Measurements from ENCODE around the gene ULK2. TPM values are rescaled to one million over a fixed set of nuclear protein-coding genes. Genes with fewer than 3 reads are reported as not detected.

The ULK2 gene
- total and polyA plus RNA-seq, 2 of the 13 experiments (the other 11 are each of a cell fraction or from before 2014, with no cell fraction given): 0.01 TPM; not detected in 1

- ATAC-seq (no peak), DNase-seq (ENCODE audit: low spot score) (no peak), FAIRE-seq (no peak)
- TF ChIP-seq THAP8 (CRISPR knock-in tag; IDR thresholded peaks at IDR 0.05; ENCODE audit: borderline replicate concordance) (no peak), ZFYVE20 (CRISPR knock-in tag; IDR thresholded peaks at IDR 0.05; ENCODE audit: borderline replicate concordance, low read depth) (no peak), CEBPB (IDR thresholded peaks at IDR 0.05; ENCODE audit: borderline replicate concordance, low read depth, low read length) (no peak), EEA1 (CRISPR knock-in tag; IDR thresholded peaks at IDR 0.05; ENCODE audit: borderline replicate concordance) (no peak), ZBTB37 (CRISPR knock-in tag; IDR thresholded peaks at IDR 0.05) (no peak), NR2F2 (IDR thresholded peaks at IDR 0.05; ENCODE audit: borderline replicate concordance, low read depth) (no peak), ZNF329 (CRISPR knock-in tag; IDR thresholded peaks at IDR 0.05; ENCODE audit: low read depth) (no peak), ADNP (CRISPR knock-in tag; IDR thresholded peaks at IDR 0.05) (no peak)
- Histone ChIP-seq H3K79me2 (ENCODE audit: insufficient read depth, low read length) (no peaks in the 10 kb centered on the region), H4K20me1 (ENCODE audit: insufficient read depth, low read length) (no peaks in the 10 kb centered on the region), H3K36me3 (replicated peaks in 1 of 2; ENCODE audit: control insufficient read depth in 1 of 2, insufficient read depth in 2 of 2, low read length in 2 of 2) (no peaks in the 10 kb centered on the region), H3K9me3 (ENCODE audit: low read length) (no peaks in the 10 kb centered on the region), H3K27me3 (ENCODE audit: control insufficient read depth in 1 of 2, insufficient read depth in 2 of 2, low read length in 2 of 2) (no peaks in the 10 kb centered on the region), H2AFZ (ENCODE audit: low read length) (no peak overlapping the region), H3K27ac (ENCODE audit: extremely low read length, insufficient read depth, low read length) (no peak overlapping the region), H3K4me1 (ENCODE audit: insufficient read depth, low read length) (peaks cover 54% of the 10 kb centered on the region), H3K9ac (ENCODE audit: insufficient read depth, low read depth, low read length) (no peak overlapping the region), H3K4me3 (replicated peaks in 1 of 3; ENCODE audit: insufficient read depth in 1 of 3, low read depth in 2 of 3, low read length in 3 of 3) (no peak overlapping the region), H3K4me2 (ENCODE audit: low read depth, low read length) (no peak overlapping the region)
- intact Hi-C loops (cut with micrococcal nuclease; ENCODE audit: unreplicated experiment): loop anchor here (10.0 kb wide), 1 partner anchor 80 kb away; the partner anchor contains the start of gene ALDH3A2
- in situ Hi-C loops (cut with HindIII; ENCODE audit: extremely low pct_ligation_motif_present, low pct_unique_long_range_greater_than_20kb): loop anchor here (25.0 kb wide), 1 partner anchor 212 kb away; no protein-coding TSS in a partner anchor
- WGBS (ENCODE audit: low lambda C conversion rate): 90% methylated on average over 35 of the region's 55 CpGs
- ChIA-PET CTCF (ENCODE audit: low intra/inter-chr PET ratio, low total read pairs) (no interaction called here), POLR2A (no interaction called here)
- BruUV-seq (replicated peaks): no TSS peak
Measured at GRCh38 chr17:19724501-19725420, 143.0 kb downstream of the ULK2 start.

All from HepG2 (cell line).